Lung (tissue), 12 donors: Measurements from ENCODE around the gene VWF. TPM values are rescaled to one million over a fixed set of nuclear protein-coding genes. Genes with fewer than 3 reads are reported as not detected.
"Not testable (repeated sequence)": the region's sequence is repeated elsewhere in the genome, so short reads cannot be mapped to it uniquely, and the experiment has no call there.

Source experiments
- ATAC-seq: fragments of 200-7000 bp; cut with Tn5 transposase; one replicate; pipeline ENCODE4 v1.9.1; 2020; ENCODE audit warnings: moderate number of reproducible peaks; ENCODE audit not compliant: insufficient read depth, low FRiP score
- DNase-seq, 3 donors: peaks; one replicate each; pipeline ENCODE4 v3.0.0-alpha.2; 2013 to 2017
- H3K27ac ChIP-seq, 2 donors: one replicate each; pipeline ENCODE4 v1.5.1; 2013; ENCODE audit warnings: mild to moderate bottlenecking in 2 of 2, moderate library complexity in 2 of 2, control low read depth in 1 of 2, inconsistent platforms in 1 of 2, low read depth in 1 of 2, low read length in 1 of 2
- H3K27me3 ChIP-seq, 3 donors: one replicate each; pipeline ENCODE4 v1.5.1; 2013; ENCODE audit warnings: low read length in 2 of 3; ENCODE audit not compliant: control insufficient read depth in 3 of 3, insufficient read depth in 3 of 3
- H3K36me3 ChIP-seq, 4 donors: one replicate each; pipeline ENCODE4 v1.5.1; 2013; ENCODE audit warnings: low read length in 4 of 4, mild to moderate bottlenecking in 1 of 4, moderate library complexity in 1 of 4; ENCODE audit not compliant: control insufficient read depth in 4 of 4, insufficient read depth in 4 of 4
- H3K4me1 ChIP-seq, 5 donors: one replicate each; pipeline ENCODE4 v1.5.1; 2013; ENCODE audit warnings: low read length in 5 of 5, mild to moderate bottlenecking in 2 of 5, moderate library complexity in 1 of 5; ENCODE audit not compliant: control insufficient read depth in 5 of 5, insufficient read depth in 5 of 5
- H3K4me3 ChIP-seq: one replicate; pipeline ENCODE4 v1.5.1; 2013; ENCODE audit warnings: mild to moderate bottlenecking, control low read depth, moderate library complexity
- H3K9ac ChIP-seq, 2 donors: one replicate each; pipeline ENCODE4 v1.5.1; 2013; ENCODE audit warnings: low read length in 2 of 2, control low read depth in 1 of 2; ENCODE audit not compliant: insufficient read depth in 1 of 2
- H3K9me3 ChIP-seq, 4 donors: one replicate each; pipeline ENCODE4 v1.5.1; 2013; ENCODE audit warnings: low read length in 3 of 4, mild to moderate bottlenecking in 1 of 4, moderate library complexity in 1 of 4; ENCODE audit not compliant: control insufficient read depth in 4 of 4, insufficient read depth in 3 of 4
- WGBS, 2 donors: extraction: QIAGEN DNeasy Blood & Tissue Kit; methylation state at CpG; one replicate each; pipeline ENCODE4 v1.1.7; 2013; 5-methylcytosine and 5-hydroxymethylcytosine counted together
- polyA plus RNA-seq, 2 donors: library from polyadenylated mRNA; stranded (reverse); fragments of 200-250 nt; gene quantifications; one replicate each; pipeline ENCODE4 v1.2.1, GENCODE V29; 2013
- total RNA-seq, 2 donors: library from RNA; depleted of rRNA in 1 of 2; stranded (reverse); fragments of >200 nt in 1 of 2; gene quantifications; one replicate each; pipeline ENCODE4 v1.2.1, GENCODE V29; 2014 to 2021
- TF ChIP-seq, protein P1 (sequence below): IDR thresholded peaks from 2 replicates; pipeline ENCODE4 v1.5.1; 2012; ENCODE audit warnings: mild to moderate bottlenecking; ENCODE audit errors: control extremely low read depth, extremely low read depth
- donor health status: control.
- donor health status: control.
- donor health status: Bipolar disorder and iron deficiency.
- donor health status: healthy.
- donor health status: DM: yes; HTN: yes; CAD: no.

VWF gene
- total and polyA plus RNA-seq, 4 donors = 65.6 to 285 (median 249) TPM

DNA sequence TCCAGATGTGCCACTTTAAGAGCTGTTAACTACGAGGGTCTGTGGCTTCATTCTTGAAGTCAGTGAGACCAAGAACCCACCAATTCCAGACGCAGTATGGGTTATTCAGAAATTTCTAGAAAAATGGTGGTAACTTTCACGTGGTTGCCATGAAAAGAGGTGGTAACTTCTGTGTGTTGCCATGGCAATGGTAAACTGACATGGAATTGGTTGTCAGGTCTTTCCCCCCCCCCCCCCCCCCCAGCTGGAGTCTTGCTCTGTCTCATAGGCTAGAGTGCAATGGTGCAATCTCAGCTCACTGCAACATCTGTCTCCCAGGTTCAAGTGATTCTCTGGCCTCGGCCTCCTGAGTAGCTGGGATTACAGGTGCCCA, 18.8 kb upstream of the VWF start:
- DNase-seq (no peak), ATAC-seq (no peak)
- H3K27ac ChIP-seq = no peak overlapping the region
- TF ChIP-seq, protein P1, sequence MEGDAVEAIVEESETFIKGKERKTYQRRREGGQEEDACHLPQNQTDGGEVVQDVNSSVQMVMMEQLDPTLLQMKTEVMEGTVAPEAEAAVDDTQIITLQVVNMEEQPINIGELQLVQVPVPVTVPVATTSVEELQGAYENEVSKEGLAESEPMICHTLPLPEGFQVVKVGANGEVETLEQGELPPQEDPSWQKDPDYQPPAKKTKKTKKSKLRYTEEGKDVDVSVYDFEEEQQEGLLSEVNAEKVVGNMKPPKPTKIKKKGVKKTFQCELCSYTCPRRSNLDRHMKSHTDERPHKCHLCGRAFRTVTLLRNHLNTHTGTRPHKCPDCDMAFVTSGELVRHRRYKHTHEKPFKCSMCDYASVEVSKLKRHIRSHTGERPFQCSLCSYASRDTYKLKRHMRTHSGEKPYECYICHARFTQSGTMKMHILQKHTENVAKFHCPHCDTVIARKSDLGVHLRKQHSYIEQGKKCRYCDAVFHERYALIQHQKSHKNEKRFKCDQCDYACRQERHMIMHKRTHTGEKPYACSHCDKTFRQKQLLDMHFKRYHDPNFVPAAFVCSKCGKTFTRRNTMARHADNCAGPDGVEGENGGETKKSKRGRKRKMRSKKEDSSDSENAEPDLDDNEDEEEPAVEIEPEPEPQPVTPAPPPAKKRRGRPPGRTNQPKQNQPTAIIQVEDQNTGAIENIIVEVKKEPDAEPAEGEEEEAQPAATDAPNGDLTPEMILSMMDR = no peak
- no peak overlapping the region for H3K9ac ChIP-seq
- no peak overlapping the region for H3K4me3 ChIP-seq
- no peaks in the 10 kb centered on the region for H3K27me3 ChIP-seq
- H3K36me3 ChIP-seq = no peaks in the 10 kb centered on the region
- H3K9me3 ChIP-seq = no peaks in the 10 kb centered on the region
- WGBS, 2 donors = 69 to 83% methylated on average over 4 of the region's 4 CpGs
- peaks cover 0 to 14% (median 2%) of the 10 kb centered on the region in 5 donors for H3K4me1 ChIP-seq

DNA sequence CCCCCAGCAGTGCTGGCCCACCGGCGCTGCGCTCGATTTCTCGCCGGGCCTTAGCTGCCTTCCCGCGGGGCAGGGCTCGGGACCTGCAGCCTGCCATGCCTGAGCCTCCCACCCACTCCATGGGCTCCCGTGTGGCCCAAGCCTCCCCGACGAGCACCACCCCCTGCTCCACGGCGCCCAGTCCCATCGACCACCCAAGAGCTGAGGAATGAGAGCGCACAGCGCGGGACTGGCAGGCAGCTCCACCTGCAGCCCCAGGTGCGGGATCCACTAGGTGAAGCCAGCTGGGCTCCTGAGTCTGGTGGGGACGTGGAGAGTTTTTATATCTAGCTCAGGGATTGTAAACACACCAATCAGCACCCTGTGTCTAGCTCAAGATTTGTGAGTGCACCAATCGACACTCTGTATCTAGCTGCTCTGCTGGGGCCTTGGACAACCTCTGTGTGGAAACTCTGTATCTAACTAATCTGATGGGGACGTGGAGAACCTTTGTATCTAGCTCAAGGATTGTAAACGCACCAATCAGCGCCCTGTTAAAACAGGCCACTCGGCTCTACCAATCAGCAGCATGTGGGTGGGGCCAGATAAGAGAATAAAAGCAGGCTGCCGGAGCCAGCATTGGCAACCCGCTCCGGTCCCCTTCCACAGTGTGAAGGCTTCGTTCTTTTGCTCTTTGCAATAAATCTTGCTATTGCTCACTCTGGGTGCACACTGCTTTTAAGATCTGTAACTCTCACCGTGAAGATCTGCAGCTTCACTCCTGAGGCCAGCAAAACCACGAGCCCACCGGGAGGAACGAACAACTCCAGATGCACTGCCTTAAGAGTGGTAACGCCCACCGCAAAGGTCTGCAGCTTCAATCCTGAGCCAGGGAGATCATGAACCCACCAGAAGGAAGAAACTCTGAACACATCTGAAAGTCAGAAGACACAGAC, 18.2 kb upstream of the VWF start:
- not testable (repeated sequence) for ATAC-seq, H3K4me3 ChIP-seq, H3K27me3 ChIP-seq, DNase-seq, H3K36me3 ChIP-seq, H3K9me3 ChIP-seq, H3K9ac ChIP-seq
- 75 to 84% methylated on average over 29 to 35 of the region's 35 CpGs for whole genome bisulfite sequencing, 2 donors
- H3K4me1 ChIP-seq = peaks cover 0 to 14% (median 2%) of the 10 kb centered on the region in 5 donors
- peak overlapping the region in 1 of 2 donors; percentile 67 for H3K27ac ChIP-seq

GRCh38 chr12:6141731-6142367, 17.4 kb upstream of the VWF start:
- not testable (repeated sequence) for H3K4me3 ChIP-seq, H3K9ac ChIP-seq
- H3K27ac ChIP-seq = peak overlapping the region in 1 of 2 donors; percentile 76

GRCh38 chr12:6140651-6141447, 16.4 kb upstream of the VWF start:
- peaks cover 0 to 14% (median 2%) of the 10 kb centered on the region in 5 donors for H3K4me1 ChIP-seq
- no peak overlapping the region for H3K9ac ChIP-seq
- peak; percentile 42 for ATAC-seq
- 28 to 44% methylated on average over 8 of the region's 8 CpGs for WGBS, 2 donors
- peak overlapping the region in 1 of 2 donors; percentile 86 for H3K27ac ChIP-seq
- peak in 2 of 3 donors; percentile 64 to 82 for DNase-seq
- no peaks in the 10 kb centered on the region for H3K9me3 ChIP-seq
- TF ChIP-seq, protein P1 = no peak
- no peaks in the 10 kb centered on the region for H3K27me3 ChIP-seq
- H3K4me3 ChIP-seq = no peak overlapping the region
- H3K36me3 ChIP-seq = no peaks in the 10 kb centered on the region

More at GRCh38 chr12:6141731-6142367, 17.4 kb upstream of the VWF start:
- DNase-seq, H3K36me3 ChIP-seq, H3K27me3 ChIP-seq, H3K9me3 ChIP-seq, ATAC-seq: not testable (repeated sequence)
- H3K4me1 ChIP-seq = peaks cover 0 to 14% (median 2%) of the 10 kb centered on the region in 5 donors
- WGBS, 2 donors = 66 to 86% methylated on average over 16 of the region's 16 CpGs
